Activated naive CD8-positive, alpha-beta T cell (primary cell): ENCODE measurements around the gene SHROOM4.

Experiments used
- H3K27ac Mint-ChIP-seq: one replicate; pipeline ENCODE4 v1.8.0; 2021; ENCODE audit warnings: mixed read lengths
- H3K27me3 Mint-ChIP-seq: one replicate; pipeline ENCODE4 v1.8.0; 2021; ENCODE audit warnings: mixed read lengths
- H3K36me3 Mint-ChIP-seq: one replicate; pipeline ENCODE4 v1.8.0; 2021; ENCODE audit warnings: mixed read lengths
- H3K4me1 Mint-ChIP-seq: one replicate; pipeline ENCODE4 v1.8.0; 2021; ENCODE audit warnings: low read depth, mixed read lengths
- H3K4me3 Mint-ChIP-seq: one replicate; pipeline ENCODE4 v1.8.0; 2021; ENCODE audit warnings: mild to moderate bottlenecking, mixed read lengths
- H3K9me3 Mint-ChIP-seq: one replicate; pipeline ENCODE4 v1.8.0; 2021; ENCODE audit warnings: low read depth, mixed read lengths

Gene SHROOM4

GRCh38 chrX:50751091-50751490 is 62.9 kb downstream of the SHROOM4 start:
- Mint-ChIP-seq H3K27me3 (no peaks in the 10 kb centered on the region), H3K36me3 (no peaks in the 10 kb centered on the region), H3K9me3 (no peaks in the 10 kb centered on the region), H3K4me3 (no peak overlapping the region), H3K27ac (no peak overlapping the region), H3K4me1 (no peaks in the 10 kb centered on the region)

GRCh38 chrX:50747471-50747900 is 66.5 kb downstream of the SHROOM4 start:
- Mint-ChIP-seq H3K36me3 (no peaks in the 10 kb centered on the region), H3K4me1 (no peaks in the 10 kb centered on the region), H3K9me3 (no peaks in the 10 kb centered on the region), H3K27ac (no peak overlapping the region), H3K27me3 (no peaks in the 10 kb centered on the region), H3K4me3 (no peak overlapping the region)

GRCh38 chrX:50736656-50737055 is 77.3 kb downstream of the SHROOM4 start:
- Mint-ChIP-seq H3K27me3 (peaks cover 3% of the 10 kb centered on the region), H3K4me3 (no peak overlapping the region), H3K36me3 (no peaks in the 10 kb centered on the region), H3K9me3 (no peaks in the 10 kb centered on the region), H3K27ac (no peak overlapping the region), H3K4me1 (no peaks in the 10 kb centered on the region)

GRCh38 chrX:50726296-50726695 is 87.7 kb downstream of the SHROOM4 start:
- Mint-ChIP-seq H3K4me3 (no peak overlapping the region), H3K36me3 (no peaks in the 10 kb centered on the region), H3K9me3 (no peaks in the 10 kb centered on the region), H3K4me1 (no peaks in the 10 kb centered on the region), H3K27ac (no peak overlapping the region), H3K27me3 (peaks cover 2% of the 10 kb centered on the region)

DNA sequence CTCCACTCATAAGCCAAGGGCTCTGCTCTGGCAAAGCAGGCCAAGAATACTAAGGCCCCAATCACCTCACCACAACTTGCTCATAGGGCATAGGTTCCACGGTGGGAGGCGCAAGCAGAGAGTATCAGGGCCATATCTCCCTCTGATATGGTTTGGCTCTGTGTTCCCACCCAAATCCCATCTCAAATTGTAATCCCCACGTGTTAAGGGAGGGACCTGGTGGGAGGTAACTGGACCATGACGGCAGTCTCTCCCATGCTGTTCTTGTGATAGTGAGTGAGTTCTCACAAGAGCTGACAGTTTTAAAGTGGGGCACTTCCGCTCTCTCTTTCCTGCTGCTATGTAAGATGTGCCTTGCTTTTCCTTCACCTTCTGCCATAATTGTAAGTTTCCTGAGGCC is 88.7 kb downstream of the SHROOM4 start:
- peaks cover 2% of the 10 kb centered on the region for H3K27me3 Mint-ChIP-seq
- no peaks in the 10 kb centered on the region for H3K9me3 Mint-ChIP-seq
- no peak overlapping the region for H3K4me3 Mint-ChIP-seq
- no peak overlapping the region for H3K27ac Mint-ChIP-seq
- no peaks in the 10 kb centered on the region for H3K36me3 Mint-ChIP-seq
- no peaks in the 10 kb centered on the region for H3K4me1 Mint-ChIP-seq

GRCh38 chrX:50723006-50723405 is 91.0 kb downstream of the SHROOM4 start:
- Mint-ChIP-seq H3K9me3 (no peaks in the 10 kb centered on the region), H3K4me1 (no peaks in the 10 kb centered on the region), H3K27me3 (peaks cover 2% of the 10 kb centered on the region), H3K36me3 (no peaks in the 10 kb centered on the region), H3K4me3 (no peak overlapping the region), H3K27ac (no peak overlapping the region)

GRCh38 chrX:50721764-50722521 is 92.1 kb downstream of the SHROOM4 start:
- H3K27ac Mint-ChIP-seq = no peak overlapping the region
- H3K9me3 Mint-ChIP-seq = no peaks in the 10 kb centered on the region
- H3K36me3 Mint-ChIP-seq = no peaks in the 10 kb centered on the region
- no peaks in the 10 kb centered on the region for H3K4me1 Mint-ChIP-seq
- no peaks in the 10 kb centered on the region for H3K27me3 Mint-ChIP-seq
- H3K4me3 Mint-ChIP-seq = no peak overlapping the region

GRCh38 chrX:50719614-50720013 is 94.4 kb downstream of the SHROOM4 start:
- Mint-ChIP-seq H3K27ac (no peak overlapping the region), H3K4me1 (no peaks in the 10 kb centered on the region), H3K27me3 (no peaks in the 10 kb centered on the region), H3K36me3 (no peaks in the 10 kb centered on the region), H3K9me3 (no peaks in the 10 kb centered on the region), H3K4me3 (no peak overlapping the region)

DNA sequence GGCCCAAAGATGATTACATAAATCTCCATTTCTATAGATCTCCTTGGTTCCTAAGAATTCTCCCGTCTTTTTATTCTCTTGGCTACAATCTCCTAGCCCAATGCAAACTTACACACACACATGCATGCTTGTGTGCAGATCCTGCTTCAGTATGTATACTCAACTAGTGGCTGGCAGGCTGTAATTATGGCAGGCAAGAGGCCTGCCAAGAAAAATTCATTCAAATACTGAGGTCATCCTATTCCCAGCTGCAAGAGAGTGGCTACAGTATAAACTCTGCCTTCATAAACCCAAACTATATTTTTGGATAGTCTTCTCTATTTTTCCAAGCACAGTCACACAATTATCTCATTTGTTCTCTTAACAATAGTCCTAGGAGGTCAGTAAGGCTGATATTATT is 95.2 kb downstream of the SHROOM4 start:
- H3K27me3 Mint-ChIP-seq = no peaks in the 10 kb centered on the region
- H3K36me3 Mint-ChIP-seq = no peaks in the 10 kb centered on the region
- no peaks in the 10 kb centered on the region for H3K9me3 Mint-ChIP-seq
- H3K27ac Mint-ChIP-seq = no peak overlapping the region
- H3K4me3 Mint-ChIP-seq = no peak overlapping the region
- no peaks in the 10 kb centered on the region for H3K4me1 Mint-ChIP-seq

DNA sequence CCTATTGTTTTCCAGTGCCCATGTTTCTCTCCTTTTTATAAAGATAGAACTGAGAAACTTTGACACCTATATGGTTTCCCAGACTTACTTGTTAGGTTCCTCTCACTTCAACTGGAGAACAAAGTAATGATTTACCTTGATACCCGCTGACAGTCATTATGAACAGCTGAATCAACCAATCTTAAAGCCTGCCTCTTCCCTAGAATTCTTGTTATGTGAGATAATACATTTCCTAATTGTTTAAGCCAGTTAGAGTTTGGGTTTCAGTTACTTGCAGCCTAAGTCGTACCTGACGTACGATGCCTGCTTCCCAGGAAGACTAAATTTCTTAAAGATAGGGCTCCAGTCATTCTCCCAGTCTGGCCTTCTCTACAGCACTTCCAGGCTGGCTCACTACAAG is 97.3 kb downstream of the SHROOM4 start:
- Mint-ChIP-seq H3K4me3 (no peak overlapping the region), H3K4me1 (no peaks in the 10 kb centered on the region), H3K27me3 (no peaks in the 10 kb centered on the region), H3K9me3 (no peaks in the 10 kb centered on the region), H3K27ac (no peak overlapping the region), H3K36me3 (no peaks in the 10 kb centered on the region)

DNA sequence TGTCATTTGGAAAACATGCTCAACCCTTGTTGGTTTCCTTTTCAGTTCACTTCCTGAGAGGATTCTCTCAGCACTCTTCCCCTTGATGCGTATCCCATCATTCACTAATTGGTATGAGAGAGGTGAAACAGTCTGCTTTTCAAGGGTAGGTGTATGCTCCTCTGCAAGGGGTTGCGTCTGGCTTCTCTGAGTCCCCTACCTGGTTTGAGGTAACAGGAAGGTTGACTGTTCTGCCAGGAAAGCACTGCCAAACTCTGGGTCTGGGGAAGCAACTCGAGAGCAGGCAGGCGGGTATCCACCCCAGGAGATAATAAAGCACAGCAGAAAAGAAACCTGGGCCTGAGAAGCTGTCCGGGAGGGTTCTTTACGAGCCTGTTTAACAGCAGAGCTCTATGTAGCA is 101.2 kb downstream of the SHROOM4 start:
- Mint-ChIP-seq H3K4me1 (no peaks in the 10 kb centered on the region), H3K9me3 (no peaks in the 10 kb centered on the region), H3K27me3 (no peaks in the 10 kb centered on the region), H3K36me3 (no peaks in the 10 kb centered on the region), H3K27ac (no peak overlapping the region), H3K4me3 (no peak overlapping the region)

GRCh38 chrX:50711907-50712306 is 102.1 kb downstream of the SHROOM4 start:
- Mint-ChIP-seq H3K27ac (no peak overlapping the region), H3K4me1 (no peaks in the 10 kb centered on the region), H3K9me3 (no peaks in the 10 kb centered on the region), H3K4me3 (no peak overlapping the region), H3K36me3 (no peaks in the 10 kb centered on the region), H3K27me3 (no peaks in the 10 kb centered on the region)

GRCh38 chrX:50707955-50708699 is 105.9 kb downstream of the SHROOM4 start:
- Mint-ChIP-seq H3K36me3 (no peaks in the 10 kb centered on the region), H3K27me3 (no peaks in the 10 kb centered on the region), H3K4me1 (no peaks in the 10 kb centered on the region), H3K9me3 (no peaks in the 10 kb centered on the region), H3K27ac (no peak overlapping the region), H3K4me3 (no peak overlapping the region)

DNA sequence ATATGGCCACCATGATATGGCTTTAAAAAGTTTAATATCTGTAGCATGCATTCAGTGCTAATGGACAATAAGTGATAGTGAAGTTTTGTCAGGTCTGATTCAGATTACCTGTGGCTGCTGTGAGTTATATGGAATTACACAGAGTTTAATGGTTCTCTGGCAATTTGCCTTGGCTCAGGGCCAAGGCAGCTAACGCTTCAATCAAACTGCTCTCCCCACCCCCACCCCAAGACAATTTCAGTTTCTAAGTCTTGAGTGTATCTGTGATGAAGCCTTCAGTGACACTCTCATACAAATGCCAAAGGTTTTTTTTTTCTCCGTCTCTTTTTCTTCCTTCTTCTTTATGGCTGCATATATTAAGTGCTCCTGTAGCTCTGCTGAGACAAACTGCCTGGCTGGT is 106.6 kb downstream of the SHROOM4 start:
- no peaks in the 10 kb centered on the region for H3K9me3 Mint-ChIP-seq
- no peak overlapping the region for H3K4me3 Mint-ChIP-seq
- H3K27me3 Mint-ChIP-seq = no peaks in the 10 kb centered on the region

GRCh38 chrX:50705042-50705441 is 109.0 kb downstream of the SHROOM4 start:
- Mint-ChIP-seq H3K27ac (no peak overlapping the region), H3K4me3 (no peak overlapping the region), H3K4me1 (no peaks in the 10 kb centered on the region), H3K36me3 (no peaks in the 10 kb centered on the region), H3K9me3 (no peaks in the 10 kb centered on the region), H3K27me3 (no peaks in the 10 kb centered on the region)

More for the DNA sequence above, 106.6 kb downstream of the SHROOM4 start:
- H3K4me1 Mint-ChIP-seq = no peaks in the 10 kb centered on the region
- H3K27ac Mint-ChIP-seq = no peak overlapping the region
- no peaks in the 10 kb centered on the region for H3K36me3 Mint-ChIP-seq

- Mint-ChIP-seq H3K4me3 (no peak overlapping the region), H3K9me3 (no peaks in the 10 kb centered on the region), H3K36me3 (no peaks in the 10 kb centered on the region), H3K4me1 (no peaks in the 10 kb centered on the region), H3K27me3 (no peaks in the 10 kb centered on the region), H3K27ac (no peak overlapping the region)
Observed at GRCh38 chrX:50704360-50704759, 109.6 kb downstream of the SHROOM4 start.
